HepG2 (cell line): Measurements from ENCODE around the gene NCOA5. TPM values are rescaled to one million over a fixed set of nuclear protein-coding genes. Genes with fewer than 3 reads are reported as not detected.

ENCODE experiments used
- AHR ChIP-seq: IDR thresholded peaks from 2 replicates; pipeline ENCODE4 v1.6.1; 2018; ENCODE audit warnings: missing genetic modification reagents, missing compliant biosample characterization
- CBFB ChIP-seq: sonication (generic); formaldehyde crosslinking; IDR thresholded peaks from 2 replicates; pipeline ENCODE4 v1.4.0; 2020; ENCODE audit warnings: missing genetic modification reagents
- CHD4 ChIP-seq: fragments of 200-600 bp; sonication (generic); IDR thresholded peaks from 2 replicates; pipeline ENCODE4 v1.7.0; 2017; ENCODE audit warnings: mild to moderate bottlenecking, low read length, borderline replicate concordance
- NR2F1 ChIP-seq, 2 experiments: fragments of 450-650 bp in 1 of 2; formaldehyde crosslinking in 1 of 2; IDR thresholded peaks; 2 replicates each; pipeline versions ENCODE4 v1.5.0 to v1.6.1; 2016 to 2020; ENCODE audit warnings: mild to moderate bottlenecking in 1 of 2, missing compliant biosample characterization in 1 of 2, missing genetic modification reagents in 1 of 2, moderate library complexity in 1 of 2
- SP140L ChIP-seq: sonication (generic); formaldehyde crosslinking; IDR thresholded peaks from 2 replicates; pipeline ENCODE4 v1.4.0; 2020; ENCODE audit warnings: missing genetic modification reagents, borderline replicate concordance
- TAF15 ChIP-seq: fragments of 200-400 bp; formaldehyde crosslinking; IDR thresholded peaks from one replicate; pipeline ENCODE4 v1.6.1; 2018; ENCODE audit warnings: mild to moderate bottlenecking, low read depth, low read length; ENCODE audit not compliant: poor library complexity, severe bottlenecking
- THAP11 ChIP-seq: IDR thresholded peaks from 2 replicates; pipeline ENCODE4 v1.6.1; 2016; ENCODE audit warnings: missing biosample characterization, missing genetic modification reagents
- TRIM22 ChIP-seq: fragments of 450-650 bp; IDR thresholded peaks from 2 replicates; pipeline ENCODE4 v1.6.1; 2017
- YY1 ChIP-seq: IDR thresholded peaks from 2 replicates; pipeline ENCODE4 v1.6.1; 2011; ENCODE audit warnings: low read length, low read depth, moderate library complexity, mild to moderate bottlenecking; ENCODE audit not compliant: insufficient read depth, insufficient replicate concordance
- ZNF282 ChIP-seq: fragments of 450-650 bp; IDR thresholded peaks from 2 replicates; pipeline ENCODE4 v1.6.1; 2018; ENCODE audit not compliant: partially characterized antibody
- ZNF296 ChIP-seq: sonication (generic); formaldehyde crosslinking; conservative IDR thresholded peaks from 2 replicates; pipeline ENCODE4 v1.5.0; 2020; ENCODE audit warnings: mild to moderate bottlenecking, missing genetic modification reagents
- ZNF501 ChIP-seq: sonication (generic); formaldehyde crosslinking; IDR thresholded peaks from 2 replicates; pipeline ENCODE4 v1.5.1; 2020; ENCODE audit warnings: mild to moderate bottlenecking, moderate library complexity, missing genetic modification reagents
- ZNF605 ChIP-seq: sonication (generic); formaldehyde crosslinking; IDR thresholded peaks from 2 replicates; pipeline ENCODE4 v1.8.0; 2022; ENCODE audit warnings: mild to moderate bottlenecking, missing genetic modification reagents
- polyA plus RNA-seq, 8 experiments: library from polyadenylated mRNA; depleted of rRNA in 3 of 8; stranded (reverse) in 7 of 8; unstranded in 1 of 8; fragments of >200 nt; fragmentation: Illumina TruSeq in 4 of 8; extraction: Trizol in 4 of 8; gene quantifications; 2 replicates each; pipeline versions ENCODE4 v1.2.1 to v1.2.3, GENCODE V29; 2011 to 2016; ENCODE audit warnings: low read depth in 4 of 8, missing spikeins in 1 of 8, mixed read lengths in 1 of 8; ENCODE audit not compliant: insufficient read depth in 1 of 8
- total RNA-seq, 5 experiments: library from RNA; depleted of rRNA; stranded (reverse); fragments of >200 nt; fragmentation: Illumina TruSeq; extraction: Trizol; gene quantifications; 2 replicates each; pipeline ENCODE4 v1.2.3, GENCODE V29; 2016; ENCODE audit warnings: low read depth in 1 of 5
- TF ChIP-seq, protein P1 (sequence below): sonication (generic); formaldehyde crosslinking; IDR thresholded peaks from 2 replicates; pipeline ENCODE4 v1.4.0; 2020; ENCODE audit warnings: missing genetic modification reagents, borderline replicate concordance
- TF ChIP-seq, protein P2 (sequence below): sonication (generic); formaldehyde crosslinking; IDR thresholded peaks from 2 replicates; pipeline ENCODE4 v1.4.0; 2020; ENCODE audit warnings: mild to moderate bottlenecking, missing genetic modification reagents, borderline replicate concordance
- TF ChIP-seq, protein P3 (sequence below): sonication (generic); formaldehyde crosslinking; IDR thresholded peaks from 2 replicates; pipeline ENCODE4 v1.5.1; 2020; ENCODE audit warnings: mild to moderate bottlenecking, missing genetic modification reagents, moderate library complexity

NCOA5 gene
- total and polyA plus RNA-seq, 2 of the 13 experiments (the other 11 are each of a cell fraction or from before 2014, with no cell fraction given), result 16.5 to 28.4 TPM

DNA sequence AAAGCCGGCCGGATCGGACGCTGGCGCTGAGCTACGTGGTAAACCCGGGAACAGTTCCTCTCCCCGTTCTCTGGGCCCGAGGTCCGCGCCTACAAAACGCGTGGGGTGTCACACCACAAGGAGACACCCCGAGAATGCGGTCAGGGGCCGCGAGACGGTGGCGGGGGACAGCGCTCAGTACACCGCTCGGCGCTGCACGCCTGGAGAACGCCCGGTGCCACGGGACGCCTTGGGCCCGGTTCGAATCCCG is 670 bp downstream of the NCOA5 start (continued):
- TF ChIP-seq, protein P1, sequence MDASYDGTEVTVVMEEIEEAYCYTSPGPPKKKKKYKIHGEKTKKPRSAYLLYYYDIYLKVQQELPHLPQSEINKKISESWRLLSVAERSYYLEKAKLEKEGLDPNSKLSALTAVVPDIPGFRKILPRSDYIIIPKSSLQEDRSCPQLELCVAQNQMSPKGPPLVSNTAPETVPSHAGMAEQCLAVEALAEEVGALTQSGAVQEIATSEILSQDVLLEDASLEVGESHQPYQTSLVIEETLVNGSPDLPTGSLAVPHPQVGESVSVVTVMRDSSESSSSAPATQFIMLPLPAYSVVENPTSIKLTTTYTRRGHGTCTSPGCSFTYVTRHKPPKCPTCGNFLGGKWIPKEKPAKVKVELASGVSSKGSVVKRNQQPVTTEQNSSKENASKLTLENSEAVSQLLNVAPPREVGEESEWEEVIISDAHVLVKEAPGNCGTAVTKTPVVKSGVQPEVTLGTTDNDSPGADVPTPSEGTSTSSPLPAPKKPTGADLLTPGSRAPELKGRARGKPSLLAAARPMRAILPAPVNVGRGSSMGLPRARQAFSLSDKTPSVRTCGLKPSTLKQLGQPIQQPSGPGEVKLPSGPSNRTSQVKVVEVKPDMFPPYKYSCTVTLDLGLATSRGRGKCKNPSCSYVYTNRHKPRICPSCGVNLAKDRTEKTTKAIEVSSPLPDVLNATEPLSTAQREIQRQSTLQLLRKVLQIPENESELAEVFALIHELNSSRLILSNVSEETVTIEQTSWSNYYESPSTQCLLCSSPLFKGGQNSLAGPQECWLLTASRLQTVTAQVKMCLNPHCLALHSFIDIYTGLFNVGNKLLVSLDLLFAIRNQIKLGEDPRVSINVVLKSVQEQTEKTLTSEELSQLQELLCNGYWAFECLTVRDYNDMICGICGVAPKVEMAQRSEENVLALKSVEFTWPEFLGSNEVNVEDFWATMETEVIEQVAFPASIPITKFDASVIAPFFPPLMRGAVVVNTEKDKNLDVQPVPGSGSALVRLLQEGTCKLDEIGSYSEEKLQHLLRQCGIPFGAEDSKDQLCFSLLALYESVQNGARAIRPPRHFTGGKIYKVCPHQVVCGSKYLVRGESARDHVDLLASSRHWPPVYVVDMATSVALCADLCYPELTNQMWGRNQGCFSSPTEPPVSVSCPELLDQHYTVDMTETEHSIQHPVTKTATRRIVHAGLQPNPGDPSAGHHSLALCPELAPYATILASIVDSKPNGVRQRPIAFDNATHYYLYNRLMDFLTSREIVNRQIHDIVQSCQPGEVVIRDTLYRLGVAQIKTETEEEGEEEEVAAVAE (CRISPR knock-in tag), result no peak
- TF ChIP-seq YY1 (no peak), TAF15 (peak; percentile 11), ZNF296 (CRISPR knock-in tag) (no peak), ZNF605 (peak; percentile 79; the same call in 1 of the 2 replicates), ZNF282 (no peak), CBFB (CRISPR knock-in tag) (peak; percentile 68; the same call in 1 of the 2 replicates), THAP11 (no peak), TRIM22 (no peak), NR2F1 (CRISPR knock-in tag; IDR thresholded peaks at IDR 0.05) (no peak), AHR (CRISPR knock-in tag) (peak; percentile 71; the same call in 1 of the 2 replicates), CHD4 (no peak), SP140L (CRISPR knock-in tag) (no peak), ZNF501 (CRISPR knock-in tag) (no peak; the same call in 1 of the 2 replicates)
- TF ChIP-seq, protein P2, sequence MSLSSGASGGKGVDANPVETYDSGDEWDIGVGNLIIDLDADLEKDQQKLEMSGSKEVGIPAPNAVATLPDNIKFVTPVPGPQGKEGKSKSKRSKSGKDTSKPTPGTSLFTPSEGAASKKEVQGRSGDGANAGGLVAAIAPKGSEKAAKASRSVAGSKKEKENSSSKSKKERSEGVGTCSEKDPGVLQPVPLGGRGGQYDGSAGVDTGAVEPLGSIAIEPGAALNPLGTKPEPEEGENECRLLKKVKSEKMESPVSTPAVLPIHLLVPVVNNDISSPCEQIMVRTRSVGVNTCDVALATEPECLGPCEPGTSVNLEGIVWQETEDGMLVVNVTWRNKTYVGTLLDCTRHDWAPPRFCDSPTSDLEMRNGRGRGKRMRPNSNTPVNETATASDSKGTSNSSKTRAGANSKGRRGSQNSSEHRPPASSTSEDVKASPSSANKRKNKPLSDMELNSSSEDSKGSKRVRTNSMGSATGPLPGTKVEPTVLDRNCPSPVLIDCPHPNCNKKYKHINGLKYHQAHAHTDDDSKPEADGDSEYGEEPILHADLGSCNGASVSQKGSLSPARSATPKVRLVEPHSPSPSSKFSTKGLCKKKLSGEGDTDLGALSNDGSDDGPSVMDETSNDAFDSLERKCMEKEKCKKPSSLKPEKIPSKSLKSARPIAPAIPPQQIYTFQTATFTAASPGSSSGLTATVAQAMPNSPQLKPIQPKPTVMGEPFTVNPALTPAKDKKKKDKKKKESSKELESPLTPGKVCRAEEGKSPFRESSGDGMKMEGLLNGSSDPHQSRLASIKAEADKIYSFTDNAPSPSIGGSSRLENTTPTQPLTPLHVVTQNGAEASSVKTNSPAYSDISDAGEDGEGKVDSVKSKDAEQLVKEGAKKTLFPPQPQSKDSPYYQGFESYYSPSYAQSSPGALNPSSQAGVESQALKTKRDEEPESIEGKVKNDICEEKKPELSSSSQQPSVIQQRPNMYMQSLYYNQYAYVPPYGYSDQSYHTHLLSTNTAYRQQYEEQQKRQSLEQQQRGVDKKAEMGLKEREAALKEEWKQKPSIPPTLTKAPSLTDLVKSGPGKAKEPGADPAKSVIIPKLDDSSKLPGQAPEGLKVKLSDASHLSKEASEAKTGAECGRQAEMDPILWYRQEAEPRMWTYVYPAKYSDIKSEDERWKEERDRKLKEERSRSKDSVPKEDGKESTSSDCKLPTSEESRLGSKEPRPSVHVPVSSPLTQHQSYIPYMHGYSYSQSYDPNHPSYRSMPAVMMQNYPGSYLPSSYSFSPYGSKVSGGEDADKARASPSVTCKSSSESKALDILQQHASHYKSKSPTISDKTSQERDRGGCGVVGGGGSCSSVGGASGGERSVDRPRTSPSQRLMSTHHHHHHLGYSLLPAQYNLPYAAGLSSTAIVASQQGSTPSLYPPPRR (CRISPR knock-in tag), result peak; percentile 50; the same call in 1 of the 2 replicates
- TF ChIP-seq, protein P3, sequence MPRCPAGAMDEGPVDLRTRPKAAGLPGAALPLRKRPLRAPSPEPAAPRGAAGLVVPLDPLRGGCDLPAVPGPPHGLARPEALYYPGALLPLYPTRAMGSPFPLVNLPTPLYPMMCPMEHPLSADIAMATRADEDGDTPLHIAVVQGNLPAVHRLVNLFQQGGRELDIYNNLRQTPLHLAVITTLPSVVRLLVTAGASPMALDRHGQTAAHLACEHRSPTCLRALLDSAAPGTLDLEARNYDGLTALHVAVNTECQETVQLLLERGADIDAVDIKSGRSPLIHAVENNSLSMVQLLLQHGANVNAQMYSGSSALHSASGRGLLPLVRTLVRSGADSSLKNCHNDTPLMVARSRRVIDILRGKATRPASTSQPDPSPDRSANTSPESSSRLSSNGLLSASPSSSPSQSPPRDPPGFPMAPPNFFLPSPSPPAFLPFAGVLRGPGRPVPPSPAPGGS (CRISPR knock-in tag), result no peak
